WTC11 (cell line): ENCODE data around the gene NANOS1.

Experiments used
- ATF3 ChIP-seq: sonication (generic); formaldehyde crosslinking; conservative IDR thresholded peaks from 2 replicates; pipeline ENCODE4 v1.8.1; 2022; ENCODE audit warnings: mild to moderate bottlenecking, missing genetic modification reagents
- E2F4 ChIP-seq: sonication (generic); formaldehyde crosslinking; IDR thresholded peaks from 2 replicates; pipeline ENCODE4 v1.8.1; 2022; ENCODE audit warnings: low read depth, mild to moderate bottlenecking, moderate library complexity, missing genetic modification reagents, borderline replicate concordance
- ELF4 ChIP-seq: sonication (generic); formaldehyde crosslinking; IDR thresholded peaks from 2 replicates; pipeline ENCODE4 v1.8.1; 2022; ENCODE audit warnings: low read depth, mild to moderate bottlenecking, moderate library complexity, missing genetic modification reagents
- MAX ChIP-seq: sonication (generic); formaldehyde crosslinking; IDR thresholded peaks from 2 replicates; pipeline ENCODE4 v1.8.0; 2022; ENCODE audit warnings: mild to moderate bottlenecking, missing genetic modification reagents
- NR2C2 ChIP-seq: sonication (generic); formaldehyde crosslinking; IDR thresholded peaks from 2 replicates; pipeline ENCODE4 v1.8.0; 2022; ENCODE audit warnings: mild to moderate bottlenecking, missing genetic modification reagents
- OVOL2 ChIP-seq: fragments of 250-450 bp; sonication (Bioruptor Pico); IDR thresholded peaks from 2 replicates; pipeline ENCODE4 v1.9.0; 2021; ENCODE audit warnings: mild to moderate bottlenecking, borderline replicate concordance
- RELA ChIP-seq: sonication (generic); formaldehyde crosslinking; IDR thresholded peaks from 2 replicates; pipeline ENCODE4 v1.8.1; 2022; ENCODE audit warnings: missing genetic modification reagents, mild to moderate bottlenecking, borderline replicate concordance
- SP1 ChIP-seq: sonication (generic); formaldehyde crosslinking; conservative IDR thresholded peaks from 2 replicates; pipeline ENCODE4 v1.8.1; 2022; ENCODE audit warnings: missing genetic modification reagents
- TF ChIP-seq, protein P1 (sequence below): fragments of 200-600 bp; IDR thresholded peaks from 2 replicates; pipeline ENCODE4 v1.8.0; 2022; ENCODE audit warnings: antibody characterized with exemption

GRCh38 chr10:118995739-118996138 is 33.8 kb upstream of the NANOS1 start:
- TF ChIP-seq, protein P1, sequence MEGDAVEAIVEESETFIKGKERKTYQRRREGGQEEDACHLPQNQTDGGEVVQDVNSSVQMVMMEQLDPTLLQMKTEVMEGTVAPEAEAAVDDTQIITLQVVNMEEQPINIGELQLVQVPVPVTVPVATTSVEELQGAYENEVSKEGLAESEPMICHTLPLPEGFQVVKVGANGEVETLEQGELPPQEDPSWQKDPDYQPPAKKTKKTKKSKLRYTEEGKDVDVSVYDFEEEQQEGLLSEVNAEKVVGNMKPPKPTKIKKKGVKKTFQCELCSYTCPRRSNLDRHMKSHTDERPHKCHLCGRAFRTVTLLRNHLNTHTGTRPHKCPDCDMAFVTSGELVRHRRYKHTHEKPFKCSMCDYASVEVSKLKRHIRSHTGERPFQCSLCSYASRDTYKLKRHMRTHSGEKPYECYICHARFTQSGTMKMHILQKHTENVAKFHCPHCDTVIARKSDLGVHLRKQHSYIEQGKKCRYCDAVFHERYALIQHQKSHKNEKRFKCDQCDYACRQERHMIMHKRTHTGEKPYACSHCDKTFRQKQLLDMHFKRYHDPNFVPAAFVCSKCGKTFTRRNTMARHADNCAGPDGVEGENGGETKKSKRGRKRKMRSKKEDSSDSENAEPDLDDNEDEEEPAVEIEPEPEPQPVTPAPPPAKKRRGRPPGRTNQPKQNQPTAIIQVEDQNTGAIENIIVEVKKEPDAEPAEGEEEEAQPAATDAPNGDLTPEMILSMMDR: no peak
- no peak for TF ChIP-seq OVOL2
- TF ChIP-seq MAX (CRISPR knock-in tag): no peak
- no peak for TF ChIP-seq SP1 (CRISPR knock-in tag)
- no peak for TF ChIP-seq NR2C2 (CRISPR knock-in tag)
- no peak for TF ChIP-seq RELA
- no peak for TF ChIP-seq ELF4 (CRISPR knock-in tag)
- TF ChIP-seq E2F4 (CRISPR knock-in tag): no peak
- TF ChIP-seq ATF3 (CRISPR knock-in tag): no peak
